DMS53 treated with DMSO at 0.1 percent for 48 hours (cell line): Measurements from ENCODE around the gene TAF11L7.
"Not testable (repeated sequence)": the region's sequence is repeated elsewhere in the genome, so short reads cannot be mapped to it uniquely, and the experiment has no call there.

Experiments
- DNase-seq: peaks from one replicate; lab custom pipeline; 2025; ENCODE audit not compliant: unreplicated experiment; lab: John Stamatoyannopoulos, UW

Gene TAF11L7

GRCh38 chr5:17585658-17586057, at the start of gene TAF11L7:
TAF11L7 (minus strand) TSS chr5:17585758.
- not testable (repeated sequence) for DNase-seq

GRCh38 chr5:17634160-17634559, 48.6 kb upstream of the TAF11L7 start, which contains the start of gene TAF11L14:
TAF11L14 (plus strand) TSS chr5:17634460.
- DNase-seq, result no peak

- not testable (repeated sequence) for DNase-seq
These were observed 46.2 kb upstream of the TAF11L7 start, which contains the start of gene TAF11L13 for GRCh38 chr5:17631788-17632187. TAF11L13 (plus strand) TSS chr5:17632088.

GRCh38 chr5:17625686-17626085, 40.1 kb upstream of the TAF11L7 start:
- no peak for DNase-seq

- DNase-seq, result no peak
These were observed 35.1 kb upstream of the TAF11L7 start for GRCh38 chr5:17620627-17621026.

GRCh38 chr5:17619354-17619753, 33.8 kb upstream of the TAF11L7 start:
- no peak for DNase-seq

GRCh38 chr5:17614872-17615605, 29.5 kb upstream of the TAF11L7 start:
- no peak for DNase-seq

GRCh38 chr5:17610092-17610491, 24.5 kb upstream of the TAF11L7 start, which contains the start of gene TAF11L12:
TAF11L12 (plus strand) TSS chr5:17610392.
- DNase-seq, result not testable (repeated sequence)

- DNase-seq, result not testable (repeated sequence)
These were observed 21.9 kb upstream of the TAF11L7 start for GRCh38 chr5:17607461-17607860.

- no peak for DNase-seq
These were observed 19.4 kb upstream of the TAF11L7 start for GRCh38 chr5:17604951-17605350.

GRCh38 chr5:17603880-17604279, 18.3 kb upstream of the TAF11L7 start, which contains the start of gene TAF11L11:
TAF11L11 (plus strand) TSS chr5:17604183.
- DNase-seq, result not testable (repeated sequence)

- DNase-seq, result not testable (repeated sequence)
These were observed 12.2 kb upstream of the TAF11L7 start, which contains the start of gene TAF11L10 for GRCh38 chr5:17597728-17598127. TAF11L10 (minus strand) TSS chr5:17597828.

GRCh38 chr5:17594255-17594654, 8.7 kb upstream of the TAF11L7 start, which contains the start of gene TAF11L9:
TAF11L9 (minus strand) TSS chr5:17594394.
- DNase-seq, result not testable (repeated sequence)

GRCh38 chr5:17590860-17591259, 5.3 kb upstream of the TAF11L7 start, which contains the start of gene TAF11L8:
TAF11L8 (minus strand) TSS chr5:17590960.
- not testable (repeated sequence) for DNase-seq
